Liver (tissue), 9 donors: ENCODE data around the gene GPR152. TPM values are rescaled to one million over a fixed set of nuclear protein-coding genes. Genes with fewer than 3 reads are reported as not detected.

Experiments
- DNase-seq: peaks from one replicate; pipeline ENCODE4 v3.0.0-alpha.2; 2017; ENCODE audit warnings: low spot score
- H3K27ac ChIP-seq, 2 donors: one replicate each; pipeline ENCODE4 v1.7.0; 2013; ENCODE audit warnings: inconsistent platforms in 2 of 2, low read length in 2 of 2, control low read depth in 1 of 2, low read depth in 1 of 2, mild to moderate bottlenecking in 1 of 2
- H3K27me3 ChIP-seq, 4 donors: one replicate each; pipeline versions ENCODE4 v1.6.1 to v1.7.0; 2013; ENCODE audit warnings: low read length in 3 of 4, inconsistent platforms in 1 of 4, mild to moderate bottlenecking in 1 of 4, moderate library complexity in 1 of 4; ENCODE audit not compliant: control insufficient read depth in 4 of 4, insufficient read depth in 4 of 4
- H3K36me3 ChIP-seq, 4 donors: one replicate each; pipeline versions ENCODE4 v1.6.1 to v1.7.0; 2013; ENCODE audit warnings: low read length in 3 of 4, mild to moderate bottlenecking in 3 of 4, low read depth in 1 of 4, moderate library complexity in 1 of 4; ENCODE audit not compliant: control insufficient read depth in 4 of 4, insufficient read depth in 3 of 4
- H3K4me1 ChIP-seq, 4 donors: one replicate each; pipeline versions ENCODE4 v1.6.1 to v1.7.0; 2013; ENCODE audit warnings: low read length in 3 of 4, mild to moderate bottlenecking in 3 of 4, moderate library complexity in 1 of 4; ENCODE audit not compliant: control insufficient read depth in 4 of 4, insufficient read depth in 4 of 4
- H3K4me3 ChIP-seq, 3 donors: one replicate each; pipeline versions ENCODE4 v1.6.1 to v1.7.0; 2013; ENCODE audit warnings: low read length in 3 of 3, control low read depth in 1 of 3, low read depth in 1 of 3, mild to moderate bottlenecking in 1 of 3
- H3K9ac ChIP-seq, 2 donors: one replicate each; pipeline ENCODE4 v1.7.0; 2013; ENCODE audit warnings: low read length in 2 of 2, mild to moderate bottlenecking in 2 of 2, moderate library complexity in 2 of 2, control low read depth in 1 of 2, low read depth in 1 of 2
- H3K9me3 ChIP-seq, 4 donors: one replicate each; pipeline versions ENCODE4 v1.6.1 to v1.7.0; 2013; ENCODE audit warnings: low read length in 3 of 4; ENCODE audit not compliant: control insufficient read depth in 4 of 4
- ATF3 ChIP-seq: IDR thresholded peaks from 2 replicates; pipeline ENCODE4 v1.6.1; 2016; ENCODE audit warnings: antibody characterized with exemption
- EGR1 ChIP-seq, 2 donors: IDR thresholded peaks; 2 replicates each; pipeline ENCODE4 v1.6.1; 2016 to 2018; ENCODE audit warnings: antibody characterized with exemption in 2 of 2, low read depth in 2 of 2
- FOXA1 ChIP-seq: IDR thresholded peaks from 2 replicates; pipeline ENCODE4 v1.6.1; 2016; ENCODE audit warnings: antibody characterized with exemption
- FOXA2 ChIP-seq: IDR thresholded peaks from 2 replicates; pipeline ENCODE4 v1.6.1; 2016; ENCODE audit warnings: antibody characterized with exemption
- GABPA ChIP-seq, 2 donors: IDR thresholded peaks in 1 of 2; conservative IDR thresholded peaks in 1 of 2; 2 replicates each; pipeline ENCODE4 v1.6.1; 2016; ENCODE audit warnings: antibody characterized with exemption in 2 of 2, mild to moderate bottlenecking in 1 of 2, moderate library complexity in 1 of 2
- HNF4A ChIP-seq, 2 donors: conservative IDR thresholded peaks; 2 replicates each; pipeline ENCODE4 v1.6.1; 2016; ENCODE audit warnings: antibody characterized with exemption in 2 of 2, mild to moderate bottlenecking in 2 of 2
- HNF4G ChIP-seq: IDR thresholded peaks from 2 replicates; pipeline ENCODE4 v1.6.1; 2016; ENCODE audit warnings: antibody characterized with exemption
- JUND ChIP-seq, 2 donors: IDR thresholded peaks; 2 replicates each; pipeline ENCODE4 v1.6.1; 2016; ENCODE audit warnings: antibody characterized with exemption in 2 of 2
- NR2F2 ChIP-seq: IDR thresholded peaks from 2 replicates; pipeline ENCODE4 v1.6.1; 2016; ENCODE audit warnings: antibody characterized with exemption
- RAD21 ChIP-seq, 2 donors: IDR thresholded peaks; 2 replicates each; pipeline ENCODE4 v1.6.1; 2016; ENCODE audit warnings: antibody characterized with exemption in 2 of 2, mild to moderate bottlenecking in 2 of 2
- REST ChIP-seq: IDR thresholded peaks from 2 replicates; pipeline ENCODE4 v1.6.1; 2016; ENCODE audit warnings: antibody characterized with exemption, mild to moderate bottlenecking
- RXRA ChIP-seq, 2 donors: IDR thresholded peaks; 2 replicates each; pipeline ENCODE4 v1.6.1; 2017 to 2018; ENCODE audit warnings: antibody characterized with exemption in 2 of 2, mild to moderate bottlenecking in 1 of 2
- SP1 ChIP-seq: IDR thresholded peaks from 2 replicates; pipeline ENCODE4 v1.6.1; 2018; ENCODE audit warnings: antibody characterized with exemption, mild to moderate bottlenecking
- TAF1 ChIP-seq: conservative IDR thresholded peaks from 2 replicates; pipeline ENCODE4 v1.6.1; 2016; ENCODE audit warnings: antibody characterized with exemption, mild to moderate bottlenecking
- YY1 ChIP-seq: IDR thresholded peaks from 2 replicates; pipeline ENCODE4 v1.6.1; 2016; ENCODE audit warnings: antibody characterized with exemption, mild to moderate bottlenecking
- ZBTB33 ChIP-seq: IDR thresholded peaks from 2 replicates; pipeline ENCODE4 v1.6.1; 2016; ENCODE audit warnings: antibody characterized with exemption
- WGBS: extraction: QIAGEN DNeasy Blood & Tissue Kit; methylation state at CpG from one replicate; pipeline ENCODE4 v1.1.7; 2013; 5-methylcytosine and 5-hydroxymethylcytosine counted together
- polyA plus RNA-seq, 2 donors: library from polyadenylated mRNA; stranded (reverse) in 1 of 2; unstranded in 1 of 2; fragments of 200-250 nt in 1 of 2; fragments of >200 nt in 1 of 2; fragmentation: Nextera tagmentation in 1 of 2; extraction: Ambion mirVana in 1 of 2; gene quantifications; one replicate each; pipeline versions ENCODE4 v1.2.1 to v1.2.3, GENCODE V29; 2013 to 2015
- total RNA-seq, 2 donors: library from RNA; depleted of rRNA; stranded (reverse); fragments of >200 nt; gene quantifications; one replicate each; pipeline ENCODE4 v1.2.3, GENCODE V29; 2014
- TF ChIP-seq, protein P1 (sequence below): fragments of 150-350 bp; IDR thresholded peaks from 2 replicates; pipeline ENCODE4 v1.5.1; 2017; ENCODE audit warnings: improper control_type of control experiment, low read depth, low read length; ENCODE audit not compliant: missing input control
- TF ChIP-seq, protein P2 (sequence below): IDR thresholded peaks from 2 replicates; pipeline ENCODE4 v1.6.1; 2016; ENCODE audit warnings: antibody characterized with exemption
- donor health status: healthy.
- donor health status: healthy.
- donor health status: healthy.
- donor health status: healthy.
- donor health status: healthy.

The GPR152 gene
- total and polyA plus RNA-seq, 4 donors = not detected

GRCh38 chr11:67435031-67435726 is 17.4 kb downstream of the GPR152 start:
- WGBS = 85% methylated on average over 26 of the region's 26 CpGs
- H3K27ac ChIP-seq = no peak overlapping the region
- no peak overlapping the region for H3K4me3 ChIP-seq
- H3K27me3 ChIP-seq = no peaks in the 10 kb centered on the region
- no peak for DNase-seq
- no peaks in the 10 kb centered on the region for H3K9me3 ChIP-seq
- TF ChIP-seq EGR1 (IDR thresholded peaks at IDR 0.05; ENCODE audit: low read depth in 2 of 2) = no peak
- no peak for TF ChIP-seq NR2F2
- TF ChIP-seq, protein P1, sequence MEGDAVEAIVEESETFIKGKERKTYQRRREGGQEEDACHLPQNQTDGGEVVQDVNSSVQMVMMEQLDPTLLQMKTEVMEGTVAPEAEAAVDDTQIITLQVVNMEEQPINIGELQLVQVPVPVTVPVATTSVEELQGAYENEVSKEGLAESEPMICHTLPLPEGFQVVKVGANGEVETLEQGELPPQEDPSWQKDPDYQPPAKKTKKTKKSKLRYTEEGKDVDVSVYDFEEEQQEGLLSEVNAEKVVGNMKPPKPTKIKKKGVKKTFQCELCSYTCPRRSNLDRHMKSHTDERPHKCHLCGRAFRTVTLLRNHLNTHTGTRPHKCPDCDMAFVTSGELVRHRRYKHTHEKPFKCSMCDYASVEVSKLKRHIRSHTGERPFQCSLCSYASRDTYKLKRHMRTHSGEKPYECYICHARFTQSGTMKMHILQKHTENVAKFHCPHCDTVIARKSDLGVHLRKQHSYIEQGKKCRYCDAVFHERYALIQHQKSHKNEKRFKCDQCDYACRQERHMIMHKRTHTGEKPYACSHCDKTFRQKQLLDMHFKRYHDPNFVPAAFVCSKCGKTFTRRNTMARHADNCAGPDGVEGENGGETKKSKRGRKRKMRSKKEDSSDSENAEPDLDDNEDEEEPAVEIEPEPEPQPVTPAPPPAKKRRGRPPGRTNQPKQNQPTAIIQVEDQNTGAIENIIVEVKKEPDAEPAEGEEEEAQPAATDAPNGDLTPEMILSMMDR = no peak
- TF ChIP-seq SP1 = no peak
- TF ChIP-seq FOXA1 = no peak
- H3K9ac ChIP-seq = no peak overlapping the region
- peaks cover 0 to 5% (median 2%) of the 10 kb centered on the region in 4 donors for H3K4me1 ChIP-seq
- H3K36me3 ChIP-seq = peaks cover 3 to 47% (median 8%) of the 10 kb centered on the region in 4 donors

DNA sequence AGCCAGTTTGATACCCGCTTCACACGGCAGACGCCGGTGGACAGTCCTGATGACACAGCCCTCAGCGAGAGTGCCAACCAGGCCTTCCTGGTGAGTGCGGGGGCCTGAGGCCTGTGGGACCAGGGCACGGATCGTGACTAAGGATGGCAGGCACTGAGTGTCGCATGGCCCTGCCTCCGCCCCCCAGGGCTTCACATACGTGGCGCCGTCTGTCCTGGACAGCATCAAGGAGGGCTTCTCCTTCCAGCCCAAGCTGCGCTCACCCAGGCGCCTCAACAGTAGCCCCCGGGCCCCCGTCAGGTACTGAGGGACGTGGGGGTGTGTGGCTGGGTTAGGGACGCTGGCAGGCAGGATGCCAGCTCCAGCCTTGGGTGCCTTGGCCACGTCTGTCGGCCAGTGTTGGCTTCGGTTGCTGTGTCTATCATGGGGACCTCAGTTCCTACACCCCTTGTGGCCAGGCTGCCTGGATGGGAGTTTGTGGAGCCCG is 18.1 kb downstream of the GPR152 start:
- WGBS = 84% methylated on average over 23 of the region's 23 CpGs
- H3K9me3 ChIP-seq = no peaks in the 10 kb centered on the region
- peaks cover 3 to 47% (median 8%) of the 10 kb centered on the region in 4 donors for H3K36me3 ChIP-seq
- H3K27me3 ChIP-seq = no peaks in the 10 kb centered on the region
- TF ChIP-seq JUND (IDR thresholded peaks at IDR 0.05) = no peak
- no peak for TF ChIP-seq ZBTB33
- TF ChIP-seq GABPA (IDR thresholded peaks at IDR 0.05 in 1 of 2, conservative IDR thresholded peaks at IDR 0.05 in 1 of 2) = no peak
- TF ChIP-seq, protein P1 = no peak
- TF ChIP-seq YY1 = no peak
- TF ChIP-seq FOXA2 = no peak
- no peak for TF ChIP-seq TAF1
- no peak for TF ChIP-seq NR2F2
- no peak for TF ChIP-seq SP1
- TF ChIP-seq RAD21 (IDR thresholded peaks at IDR 0.05) = no peak
- no peak for TF ChIP-seq HNF4A (conservative IDR thresholded peaks at IDR 0.05)
- no peak for TF ChIP-seq RXRA (IDR thresholded peaks at IDR 0.05)
- TF ChIP-seq HNF4G = no peak
- TF ChIP-seq EGR1 (IDR thresholded peaks at IDR 0.05; ENCODE audit: low read depth in 2 of 2) = no peak
- no peak for TF ChIP-seq FOXA1
- TF ChIP-seq, protein P2, sequence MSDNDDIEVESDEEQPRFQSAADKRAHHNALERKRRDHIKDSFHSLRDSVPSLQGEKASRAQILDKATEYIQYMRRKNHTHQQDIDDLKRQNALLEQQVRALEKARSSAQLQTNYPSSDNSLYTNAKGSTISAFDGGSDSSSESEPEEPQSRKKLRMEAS = no peak
- TF ChIP-seq ATF3 = no peak
- TF ChIP-seq REST = no peak
- DNase-seq = no peak
- H3K27ac ChIP-seq = no peak overlapping the region
- H3K4me3 ChIP-seq = no peak overlapping the region
- peaks cover under 1 to 5% (median 3%) of the 10 kb centered on the region in 4 donors for H3K4me1 ChIP-seq
- no peak overlapping the region for H3K9ac ChIP-seq
